WI38 (cell line): Measurements from ENCODE around the gene GALP.

Source experiments
- H3K4me3 ChIP-seq: 2 replicates; pipeline ENCODE4 v1.5.1; 2011; ENCODE audit warnings: low read depth, mild to moderate bottlenecking, control low read depth, low read length
- CTCF ChIP-seq: IDR thresholded peaks from 2 replicates; pipeline ENCODE4 v1.5.1; 2012; ENCODE audit warnings: low read depth, mild to moderate bottlenecking, control low read depth, low read length

Gene GALP

DNA sequence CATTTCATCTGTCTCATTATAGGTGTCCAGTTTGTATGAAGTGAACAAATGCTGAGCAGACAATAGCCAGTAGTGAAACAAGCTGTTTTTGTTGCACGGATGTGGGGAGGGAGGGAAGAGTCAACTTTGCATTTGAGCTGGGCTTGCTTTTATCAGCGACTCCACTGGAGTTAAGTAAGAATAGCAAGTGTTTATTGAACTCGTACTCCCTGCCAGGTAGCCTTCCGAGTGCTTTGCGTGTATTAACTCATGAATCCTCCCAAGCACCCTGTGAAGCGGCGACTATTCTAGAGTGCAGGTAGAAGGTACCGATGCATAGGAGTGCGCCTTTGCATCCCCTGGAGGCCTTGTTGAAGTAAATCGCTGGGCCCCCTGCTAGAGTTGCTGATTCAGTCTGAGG, 39.4 kb upstream of the GALP start:
- H3K4me3 ChIP-seq: no peak overlapping the region
- no peak for TF ChIP-seq CTCF

- no peak for TF ChIP-seq CTCF
- H3K4me3 ChIP-seq: no peak overlapping the region
These were observed 38.4 kb upstream of the GALP start for GRCh38 chr19:56137405-56137804.

DNA sequence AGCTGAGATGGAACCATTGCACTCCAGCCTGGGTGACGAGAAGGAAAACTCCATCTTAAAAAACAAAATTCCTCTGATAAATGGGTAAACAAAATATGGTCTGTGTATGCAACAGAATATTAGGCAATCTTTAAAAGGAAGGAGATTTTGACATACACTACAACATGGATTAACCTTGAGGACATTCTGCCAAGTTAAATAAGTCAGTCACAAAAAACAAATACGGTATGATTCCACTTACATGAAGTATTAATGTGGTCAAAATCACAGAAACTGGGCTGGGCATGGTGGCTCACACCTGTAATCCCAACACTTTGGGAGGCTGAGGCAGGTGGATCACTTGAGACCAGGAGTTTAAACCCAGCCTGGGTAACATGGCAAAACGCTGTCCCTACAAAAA, 37.7 kb upstream of the GALP start:
- no peak for TF ChIP-seq CTCF
- H3K4me3 ChIP-seq: no peak overlapping the region

DNA sequence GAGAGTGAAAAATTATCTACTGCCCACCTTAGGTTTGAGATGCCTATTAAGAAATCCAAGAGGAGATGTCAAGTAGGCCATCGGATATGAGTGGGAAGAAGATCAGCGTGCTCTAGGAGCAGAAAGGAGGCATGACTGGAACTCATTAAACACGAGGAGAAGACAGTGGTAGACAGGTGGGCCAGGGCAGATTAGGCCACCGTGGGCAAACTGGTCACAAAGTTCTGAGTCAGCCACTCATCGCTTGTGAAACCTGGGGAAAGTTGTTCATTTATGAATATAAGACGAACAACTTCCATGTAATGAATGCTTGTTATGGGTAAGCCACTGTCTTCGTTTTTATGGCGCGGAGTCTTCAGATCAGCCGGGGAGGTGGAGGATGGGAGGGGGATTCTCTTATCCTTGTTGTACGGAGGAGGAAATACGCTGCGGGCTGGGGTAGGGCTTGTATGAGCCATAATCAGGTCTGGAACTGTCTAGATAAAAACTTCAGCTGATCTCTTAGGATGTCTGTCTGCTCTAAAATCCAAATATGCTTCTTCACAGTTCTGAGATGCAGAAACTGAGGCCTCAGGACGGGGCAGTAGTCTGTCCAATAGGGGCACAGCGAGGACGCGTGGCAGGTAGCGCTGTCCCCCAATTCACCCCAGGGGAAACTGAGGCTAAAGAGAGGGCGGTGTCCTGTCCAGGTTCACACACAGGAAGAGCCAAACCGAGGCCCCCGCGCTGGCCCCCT, 35.8 kb upstream of the GALP start:
- peak overlapping the region; percentile 63 for H3K4me3 ChIP-seq
- TF ChIP-seq CTCF: no peak

DNA sequence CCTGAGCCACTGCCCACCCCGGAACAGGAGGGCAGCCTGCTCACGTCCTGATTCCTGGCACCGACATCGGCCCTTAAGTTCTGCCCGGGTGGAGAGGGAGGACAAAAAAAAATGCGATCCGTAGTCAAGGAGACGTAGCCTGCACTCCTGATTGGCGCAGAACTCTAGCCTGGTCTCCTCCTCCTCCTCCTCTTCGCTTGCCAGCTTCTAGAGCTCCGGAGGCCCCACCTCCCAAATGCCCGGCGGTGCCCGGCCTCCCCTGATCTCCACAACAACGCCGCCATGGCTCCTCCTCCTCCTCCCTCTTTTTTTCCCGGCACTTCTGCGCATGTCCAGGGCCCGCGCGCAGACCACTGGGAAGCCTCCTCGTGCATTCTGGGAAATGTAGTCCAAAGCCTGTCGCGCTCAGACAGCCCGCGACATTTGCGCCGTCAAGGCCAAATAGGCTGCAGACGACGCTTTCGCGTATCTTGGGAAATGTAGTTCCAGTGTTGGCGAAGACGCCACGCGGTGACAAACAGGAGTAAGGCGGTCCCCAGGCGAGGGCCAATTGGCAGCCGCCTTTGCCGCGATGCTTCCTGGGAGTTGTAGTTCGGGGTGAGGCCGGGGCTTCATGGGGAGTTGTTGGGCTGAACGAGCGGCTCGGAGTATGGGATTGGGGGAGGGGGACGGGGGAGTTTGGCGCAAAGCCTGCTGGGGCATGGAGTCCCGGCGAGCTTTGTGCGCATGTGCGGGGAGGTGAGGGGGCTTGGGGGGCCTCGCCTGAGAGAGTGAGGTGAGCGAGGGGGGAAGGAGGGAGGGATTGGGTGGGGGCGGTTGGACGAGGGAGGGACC, 35.0 kb upstream of the GALP start, which contains the start of gene ZNF444:
Gene ZNF444 (plus strand): TSS at position 705 of the 834 bp plus-strand sequence. CDS start 5,625 bp downstream, outside the sequence.
- peak within 1 kb of the TSS; percentile 63 for H3K4me3 ChIP-seq
- TF ChIP-seq CTCF: no peak

DNA sequence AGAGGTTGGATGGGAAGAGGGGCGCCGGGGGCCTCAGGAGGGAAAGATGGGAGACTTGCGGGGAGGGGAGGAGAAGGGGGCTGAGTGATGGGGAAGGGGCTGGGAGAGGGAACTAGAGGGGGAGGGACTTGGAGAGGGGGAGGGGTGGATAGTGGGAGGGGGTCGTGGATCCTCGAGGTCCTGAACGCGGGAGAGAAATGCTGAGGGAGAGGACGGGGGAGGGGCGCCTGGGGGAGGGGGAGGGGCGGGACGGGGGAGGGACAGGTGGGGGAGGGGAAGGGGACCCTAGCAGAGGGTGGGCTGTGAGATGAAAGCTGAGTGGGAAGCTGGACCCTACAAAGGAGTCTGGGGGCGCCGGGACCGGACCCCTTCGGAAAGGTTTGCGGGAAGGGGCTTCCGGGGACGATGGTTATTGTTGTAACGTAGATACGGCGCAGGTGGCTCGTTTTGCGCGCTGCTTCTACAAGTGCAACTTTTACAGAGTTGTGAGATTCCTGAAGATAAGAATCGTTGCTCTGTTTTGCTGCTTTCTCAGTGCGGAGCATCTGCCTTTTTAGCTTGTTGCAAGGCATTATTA, 34.3 kb upstream of the GALP start:
- TF ChIP-seq CTCF: no peak
- peak overlapping the region; percentile 63 for H3K4me3 ChIP-seq
